SH-SY5Y (cell line): ENCODE measurements around the gene MS4A4A.

ENCODE experiments used
- GATA2 ChIP-seq: IDR thresholded peaks from 2 replicates; pipeline ENCODE4 v1.6.1; 2011; ENCODE audit warnings: mild to moderate bottlenecking, low read depth, low read length
- GATA3 ChIP-seq: IDR thresholded peaks from 2 replicates; pipeline ENCODE4 v1.6.1; 2011; ENCODE audit warnings: low read depth, mild to moderate bottlenecking, low read length, moderate library complexity

The MS4A4A gene

GRCh38 chr11:60318726-60319125, 38.3 kb downstream of the MS4A4A start:
- TF ChIP-seq GATA2 (no peak), GATA3 (no peak)

GRCh38 chr11:60321051-60321450, 40.6 kb downstream of the MS4A4A start:
- TF ChIP-seq GATA2 (no peak), GATA3 (no peak)

- TF ChIP-seq GATA2 (no peak), GATA3 (no peak)
Observed at GRCh38 chr11:60326955-60327354, 46.5 kb downstream of the MS4A4A start, which contains the start of gene MS4A6E. Gene MS4A6E (plus strand): TSS chr11:60327255. CDS start chr11:60334896, 7,641 bp downstream.

- TF ChIP-seq GATA2 (no peak), GATA3 (no peak)
Observed at GRCh38 chr11:60328460-60328859, 48.0 kb downstream of the MS4A4A start.

- TF ChIP-seq GATA3 (no peak), GATA2 (no peak)
Observed at GRCh38 chr11:60332846-60333245, 52.4 kb downstream of the MS4A4A start.

GRCh38 chr11:60334005-60334620, 53.6 kb downstream of the MS4A4A start:
- TF ChIP-seq GATA2 = no peak
- TF ChIP-seq GATA3 = no peak

- no peak for TF ChIP-seq GATA2
- no peak for TF ChIP-seq GATA3
Observed at GRCh38 chr11:60336767-60337391, 56.4 kb downstream of the MS4A4A start.

- TF ChIP-seq GATA2 = no peak
- no peak for TF ChIP-seq GATA3
Observed at GRCh38 chr11:60338053-60338452, 57.6 kb downstream of the MS4A4A start.

GRCh38 chr11:60339356-60339755, 58.9 kb downstream of the MS4A4A start:
- TF ChIP-seq GATA2 (no peak), GATA3 (no peak)

GRCh38 chr11:60343094-60343704, 62.7 kb downstream of the MS4A4A start:
- TF ChIP-seq GATA2 (no peak), GATA3 (no peak)

- TF ChIP-seq GATA2 (no peak), GATA3 (no peak)
Observed at GRCh38 chr11:60344146-60344545, 63.7 kb downstream of the MS4A4A start.

- TF ChIP-seq GATA3 (no peak), GATA2 (no peak)
Observed at GRCh38 chr11:60345489-60345888, 65.0 kb downstream of the MS4A4A start.

GRCh38 chr11:60347084-60347797, 66.8 kb downstream of the MS4A4A start:
- TF ChIP-seq GATA3 (no peak), GATA2 (no peak)

GRCh38 chr11:60348116-60348515, 67.7 kb downstream of the MS4A4A start:
- TF ChIP-seq GATA2 = no peak
- TF ChIP-seq GATA3 = no peak
